ENCODE measurements around the gene CTTNBP2.

Gene CTTNBP2

GRCh38 chr7:117774943-117775342 lies 98.3 kb downstream of the CTTNBP2 start:
- Histone ChIP-seq H3K9me3 (ENCODE audit: insufficient read depth, low read length) (no peaks in the 10 kb centered on the region), H4K20me1 (ENCODE audit: insufficient read depth, low read length) (no peaks in the 10 kb centered on the region), H3K36me3 (replicated peaks; ENCODE audit: low read depth, low read length) (no peaks in the 10 kb centered on the region), H3K27me3 (ENCODE audit: low read depth, low read length) (no peaks in the 10 kb centered on the region), H3K4me3 (ENCODE audit: low read length) (no peak overlapping the region), H3K27ac (ENCODE audit: low read length) (no peak overlapping the region), H3K9ac (ENCODE audit: low read length) (no peak overlapping the region), H3K79me2 (ENCODE audit: low read length) (no peaks in the 10 kb centered on the region), H3K4me2 (ENCODE audit: low read length) (no peak overlapping the region), H2AFZ (ENCODE audit: low read depth, low read length) (no peak overlapping the region), H3K4me1 (ENCODE audit: low read length) (peaks cover 33% of the 10 kb centered on the region)
- TF ChIP-seq, protein P1, sequence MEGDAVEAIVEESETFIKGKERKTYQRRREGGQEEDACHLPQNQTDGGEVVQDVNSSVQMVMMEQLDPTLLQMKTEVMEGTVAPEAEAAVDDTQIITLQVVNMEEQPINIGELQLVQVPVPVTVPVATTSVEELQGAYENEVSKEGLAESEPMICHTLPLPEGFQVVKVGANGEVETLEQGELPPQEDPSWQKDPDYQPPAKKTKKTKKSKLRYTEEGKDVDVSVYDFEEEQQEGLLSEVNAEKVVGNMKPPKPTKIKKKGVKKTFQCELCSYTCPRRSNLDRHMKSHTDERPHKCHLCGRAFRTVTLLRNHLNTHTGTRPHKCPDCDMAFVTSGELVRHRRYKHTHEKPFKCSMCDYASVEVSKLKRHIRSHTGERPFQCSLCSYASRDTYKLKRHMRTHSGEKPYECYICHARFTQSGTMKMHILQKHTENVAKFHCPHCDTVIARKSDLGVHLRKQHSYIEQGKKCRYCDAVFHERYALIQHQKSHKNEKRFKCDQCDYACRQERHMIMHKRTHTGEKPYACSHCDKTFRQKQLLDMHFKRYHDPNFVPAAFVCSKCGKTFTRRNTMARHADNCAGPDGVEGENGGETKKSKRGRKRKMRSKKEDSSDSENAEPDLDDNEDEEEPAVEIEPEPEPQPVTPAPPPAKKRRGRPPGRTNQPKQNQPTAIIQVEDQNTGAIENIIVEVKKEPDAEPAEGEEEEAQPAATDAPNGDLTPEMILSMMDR (IDR thresholded peaks at IDR 0.05; ENCODE audit: low read depth, low read length): no peak
- TF ChIP-seq EZH2phosphoT487 (IDR thresholded peaks at IDR 0.05; ENCODE audit: low read depth): no peak

- Histone ChIP-seq H3K79me2 (ENCODE audit: low read length) (no peaks in the 10 kb centered on the region), H4K20me1 (ENCODE audit: insufficient read depth, low read length) (no peaks in the 10 kb centered on the region), H2AFZ (ENCODE audit: low read depth, low read length) (no peak overlapping the region), H3K9me3 (ENCODE audit: insufficient read depth, low read length) (no peaks in the 10 kb centered on the region), H3K4me3 (ENCODE audit: low read length) (no peak overlapping the region), H3K4me1 (ENCODE audit: low read length) (peaks cover 46% of the 10 kb centered on the region), H3K27ac (ENCODE audit: low read length) (no peak overlapping the region), H3K9ac (ENCODE audit: low read length) (no peak overlapping the region), H3K36me3 (replicated peaks; ENCODE audit: low read depth, low read length) (no peaks in the 10 kb centered on the region), H3K4me2 (ENCODE audit: low read length) (no peak overlapping the region), H3K27me3 (ENCODE audit: low read depth, low read length) (no peaks in the 10 kb centered on the region)
- no peak for TF ChIP-seq EZH2phosphoT487 (IDR thresholded peaks at IDR 0.05; ENCODE audit: low read depth)
- TF ChIP-seq, protein P1 (IDR thresholded peaks at IDR 0.05; ENCODE audit: low read depth, low read length): no peak
Observed at GRCh38 chr7:117772421-117772820, 100.8 kb downstream of the CTTNBP2 start.

GRCh38 chr7:117771756-117772155 lies 101.5 kb downstream of the CTTNBP2 start:
- Histone ChIP-seq H3K27ac (ENCODE audit: low read length) (no peak overlapping the region), H4K20me1 (ENCODE audit: insufficient read depth, low read length) (no peaks in the 10 kb centered on the region), H3K27me3 (ENCODE audit: low read depth, low read length) (no peaks in the 10 kb centered on the region), H2AFZ (ENCODE audit: low read depth, low read length) (no peak overlapping the region), H3K4me3 (ENCODE audit: low read length) (no peak overlapping the region), H3K9ac (ENCODE audit: low read length) (no peak overlapping the region), H3K4me2 (ENCODE audit: low read length) (no peak overlapping the region), H3K79me2 (ENCODE audit: low read length) (no peaks in the 10 kb centered on the region), H3K9me3 (ENCODE audit: insufficient read depth, low read length) (no peaks in the 10 kb centered on the region), H3K36me3 (replicated peaks; ENCODE audit: low read depth, low read length) (no peaks in the 10 kb centered on the region), H3K4me1 (ENCODE audit: low read length) (peaks cover 45% of the 10 kb centered on the region)
- TF ChIP-seq EZH2phosphoT487 (IDR thresholded peaks at IDR 0.05; ENCODE audit: low read depth): no peak
- TF ChIP-seq, protein P1 (IDR thresholded peaks at IDR 0.05; ENCODE audit: low read depth, low read length): no peak

DNA sequence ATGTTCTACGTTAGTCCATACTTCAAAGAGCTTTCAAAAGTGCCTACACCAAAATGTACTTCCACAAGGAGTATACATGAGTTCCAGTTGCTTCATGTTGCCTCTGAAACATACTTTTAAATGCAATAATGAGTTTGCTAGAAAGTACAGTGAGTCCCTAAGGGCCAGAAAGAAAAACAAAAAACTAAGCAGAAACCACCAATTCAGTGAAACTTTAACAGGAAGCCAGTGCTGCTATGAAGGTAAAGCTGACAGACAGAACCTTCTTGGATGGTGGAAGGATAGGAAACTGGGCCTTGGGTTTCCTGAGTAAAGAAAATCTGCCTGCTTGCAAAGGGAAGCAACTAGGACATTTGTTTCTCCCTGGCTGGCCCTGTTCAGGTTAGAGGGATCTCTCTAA lies 104.2 kb downstream of the CTTNBP2 start:
- peaks cover 27% of the 10 kb centered on the region for H3K4me1 ChIP-seq (ENCODE audit: low read length)
- H3K79me2 ChIP-seq (ENCODE audit: low read length): no peaks in the 10 kb centered on the region
- no peak overlapping the region for H3K4me3 ChIP-seq (ENCODE audit: low read length)
- H3K9me3 ChIP-seq (ENCODE audit: insufficient read depth, low read length): no peaks in the 10 kb centered on the region
- no peaks in the 10 kb centered on the region for H3K27me3 ChIP-seq (ENCODE audit: low read depth, low read length)
- no peak overlapping the region for H3K27ac ChIP-seq (ENCODE audit: low read length)
- no peaks in the 10 kb centered on the region for H4K20me1 ChIP-seq (ENCODE audit: insufficient read depth, low read length)
- TF ChIP-seq, protein P1 (IDR thresholded peaks at IDR 0.05; ENCODE audit: low read depth, low read length): no peak
- no peak for TF ChIP-seq EZH2phosphoT487 (IDR thresholded peaks at IDR 0.05; ENCODE audit: low read depth)
- H3K4me2 ChIP-seq (ENCODE audit: low read length): peak overlapping the region; percentile 40; the same call in 1 of the 2 replicates
- H2AFZ ChIP-seq (ENCODE audit: low read depth, low read length): 0 out of 2 replicates have a peak overlapping the region, but pooled peaks have one; percentile 47
- H3K9ac ChIP-seq (ENCODE audit: low read length): no peak overlapping the region
- no peaks in the 10 kb centered on the region for H3K36me3 ChIP-seq (replicated peaks; ENCODE audit: low read depth, low read length)
